Pons (tissue), 1 donor: ENCODE results near the gene SCG2.
A peak's percentile ranks its signal among the peaks of the same experiment; 100 is the strongest.
"Not testable (repeated sequence)": the region's sequence is repeated elsewhere in the genome, so short reads cannot be mapped to it uniquely, and the experiment has no call there.

ENCODE experiments used
- DNase-seq: peaks from one replicate; pipeline ENCODE4 v3.0.0-alpha.2; 2016; ENCODE audit warnings: low spot score

Gene SCG2

DNA sequence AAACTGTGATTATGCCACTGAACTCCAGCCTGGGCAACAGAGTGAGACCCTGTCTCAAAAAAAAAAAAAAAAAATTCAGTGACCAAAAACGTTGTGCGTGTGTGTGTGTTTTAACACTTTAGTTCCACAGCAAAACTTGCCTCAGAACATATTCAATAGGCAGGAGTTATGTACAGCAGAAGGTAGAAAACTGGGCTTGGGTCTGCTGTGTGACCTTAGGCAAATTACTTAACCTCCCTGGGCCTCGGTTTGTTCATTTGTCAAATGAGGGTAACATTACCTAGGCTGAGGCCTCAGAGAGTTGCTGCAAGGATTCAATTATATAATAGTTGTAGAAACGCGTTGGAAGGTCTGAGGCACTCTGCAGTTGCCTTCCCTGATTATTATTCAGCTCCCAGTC, 10.3 kb upstream of the SCG2 start:
- no peak for DNase-seq

DNA sequence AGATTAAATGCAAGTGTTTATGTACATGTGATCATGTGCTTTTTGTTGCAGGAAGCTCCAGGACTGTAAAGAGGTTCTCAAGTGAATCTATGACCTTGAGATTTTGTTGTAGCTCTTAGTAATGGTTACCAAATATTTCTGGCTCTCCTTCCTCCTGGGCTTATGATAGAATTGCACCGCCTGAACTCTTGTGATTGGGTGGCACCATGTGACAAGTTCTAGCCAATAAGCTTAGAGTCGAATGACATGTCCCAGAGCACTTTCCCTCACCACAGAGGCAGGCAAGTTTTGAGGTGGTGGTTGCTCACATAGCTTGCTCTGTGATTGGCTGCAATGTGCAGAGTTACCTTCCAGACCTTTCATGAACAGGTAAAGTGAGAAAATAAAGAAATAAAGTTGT, 8.9 kb upstream of the SCG2 start:
- DNase-seq: no peak

- peak; percentile 31 for DNase-seq
These were observed 5.3 kb upstream of the SCG2 start for GRCh38 chr2:223607476-223607875.

DNA sequence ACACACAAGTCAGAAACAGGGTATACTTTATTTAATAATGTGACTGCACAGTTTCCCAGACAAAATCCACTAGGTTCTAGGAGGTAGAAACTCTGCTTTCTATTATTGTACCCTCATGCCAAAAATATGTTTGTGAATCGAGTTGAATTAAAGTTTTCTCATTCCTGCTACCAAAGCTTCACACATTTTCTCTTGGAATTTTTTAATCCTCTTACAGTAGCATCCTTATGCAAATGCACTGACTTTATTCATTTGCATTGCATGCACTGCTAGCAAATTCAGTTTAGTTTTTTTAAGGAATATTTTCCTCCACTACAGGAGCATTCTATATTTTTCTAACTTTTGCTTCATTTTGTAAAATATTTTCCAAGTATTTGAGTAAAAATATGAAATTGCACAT, 4.8 kb upstream of the SCG2 start:
- DNase-seq: no peak

- DNase-seq: no peak
These were observed 2.1 kb upstream of the SCG2 start for GRCh38 chr2:223604231-223604630.

DNA sequence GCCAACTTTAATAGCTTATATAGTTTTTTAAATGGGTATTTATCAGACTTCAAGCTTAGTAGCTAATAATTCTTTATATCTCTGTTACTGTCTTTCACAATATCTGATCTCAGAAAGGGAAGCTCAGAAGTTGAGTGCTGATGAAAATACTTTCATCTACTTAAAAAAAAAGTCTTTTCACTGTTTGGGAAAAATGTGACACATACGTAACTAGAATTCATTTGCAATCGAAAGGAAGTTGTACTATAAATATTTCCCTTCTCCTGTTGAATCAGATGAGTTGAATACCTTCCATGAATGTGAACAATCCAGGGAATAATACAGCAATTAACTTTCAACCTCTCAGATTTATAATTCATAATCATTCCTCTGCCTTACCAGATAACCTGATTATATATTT, 811 bp upstream of the SCG2 start:
- DNase-seq: no peak

DNA sequence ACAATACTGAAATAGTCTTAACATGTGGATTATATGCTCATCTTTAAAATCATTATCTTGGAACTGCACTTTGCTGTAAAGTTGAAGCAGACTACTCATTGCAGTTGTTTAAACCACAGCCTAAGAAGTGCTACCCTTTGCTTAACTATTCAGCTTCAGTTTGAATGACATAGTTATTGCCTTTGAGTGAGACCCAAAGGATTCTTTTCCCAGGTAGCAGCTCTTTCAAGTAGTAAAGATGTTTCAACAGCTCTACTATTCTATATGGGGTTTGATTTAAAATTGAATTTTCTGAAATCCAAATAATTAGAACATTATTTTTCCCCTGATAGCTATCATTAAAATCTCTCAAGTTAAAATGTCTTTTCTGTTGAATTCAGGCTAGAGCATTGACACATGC, 1.1 kb downstream of the SCG2 start:
- no peak for DNase-seq

DNA sequence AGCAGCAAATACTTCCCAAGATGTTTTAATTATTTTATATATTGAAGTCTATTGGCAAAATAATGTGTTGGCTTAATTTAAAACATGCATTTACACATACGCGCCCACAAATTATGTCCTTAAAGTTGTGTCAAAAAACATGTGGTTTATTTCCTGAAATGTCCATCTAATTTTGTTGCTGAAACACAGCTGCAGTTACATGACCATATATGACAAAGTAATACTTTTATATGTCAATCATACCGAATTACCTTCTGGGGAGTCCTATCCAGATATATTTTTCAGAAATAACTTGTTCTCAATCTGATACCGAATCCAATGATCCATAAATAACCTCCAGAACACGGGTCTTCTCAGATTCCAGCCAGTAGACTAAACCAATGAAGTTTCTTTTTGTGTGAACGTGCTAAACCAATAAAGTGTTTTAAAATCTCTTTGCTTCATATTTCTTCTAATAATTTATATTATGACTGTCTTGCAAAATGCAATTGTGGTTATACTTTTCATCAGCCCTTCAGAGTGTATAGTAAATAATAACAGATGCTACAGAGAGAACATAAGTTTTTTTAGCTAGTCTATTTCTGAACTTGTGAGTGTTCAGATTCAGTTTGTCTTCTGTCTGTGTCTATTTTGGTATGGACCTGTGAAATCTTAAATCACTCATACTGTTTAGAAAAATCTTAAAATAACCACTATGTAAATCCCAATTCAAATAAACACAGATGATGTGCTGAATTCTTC, 2.4 kb downstream of the SCG2 start:
- no peak for DNase-seq

GRCh38 chr2:223598994-223599639, 3.0 kb downstream of the SCG2 start:
- DNase-seq: no peak

GRCh38 chr2:223597076-223597475, 5.1 kb downstream of the SCG2 start:
- DNase-seq: no peak

DNA sequence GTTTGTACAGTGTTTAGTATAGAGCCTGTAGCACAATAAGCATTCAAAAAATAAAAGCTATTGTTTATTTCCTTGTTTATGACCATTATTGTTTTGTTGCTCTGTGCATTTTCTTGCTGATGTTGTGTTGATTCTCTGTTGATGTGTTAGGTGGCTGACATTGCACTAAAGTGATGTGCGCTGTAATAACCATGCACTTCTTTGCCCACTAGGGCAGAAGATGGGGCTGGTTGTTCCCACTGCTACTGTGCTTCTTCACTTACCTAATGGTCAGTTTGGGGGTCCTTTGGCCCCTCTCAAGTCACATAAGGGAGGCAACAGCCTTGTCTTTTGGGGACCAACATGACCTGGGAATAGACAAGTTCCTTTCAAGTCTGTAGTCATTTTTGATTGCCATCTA, 6.0 kb downstream of the SCG2 start:
- no peak for DNase-seq

DNA sequence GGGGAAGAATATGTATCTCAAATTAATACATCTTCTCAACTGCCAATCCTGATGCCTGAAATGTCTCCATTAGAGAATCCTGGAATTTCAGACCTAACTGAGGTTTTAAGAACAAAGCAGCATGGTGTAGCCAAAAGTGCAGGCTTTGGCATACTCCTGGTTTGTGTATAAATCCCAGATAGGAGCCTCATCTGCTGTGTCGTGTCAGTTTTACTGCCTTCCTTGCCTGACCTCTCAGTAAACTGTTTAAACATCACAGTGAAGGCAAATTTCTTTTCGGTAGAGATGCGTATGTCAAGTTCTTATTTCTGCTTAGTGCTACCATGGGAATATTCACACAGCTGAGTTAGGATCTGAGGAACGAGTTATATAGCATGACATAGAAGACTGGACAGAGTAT, 7.3 kb downstream of the SCG2 start:
- DNase-seq: no peak

- no peak for DNase-seq
These were observed 7.9 kb downstream of the SCG2 start for GRCh38 chr2:223594259-223594658.

DNA sequence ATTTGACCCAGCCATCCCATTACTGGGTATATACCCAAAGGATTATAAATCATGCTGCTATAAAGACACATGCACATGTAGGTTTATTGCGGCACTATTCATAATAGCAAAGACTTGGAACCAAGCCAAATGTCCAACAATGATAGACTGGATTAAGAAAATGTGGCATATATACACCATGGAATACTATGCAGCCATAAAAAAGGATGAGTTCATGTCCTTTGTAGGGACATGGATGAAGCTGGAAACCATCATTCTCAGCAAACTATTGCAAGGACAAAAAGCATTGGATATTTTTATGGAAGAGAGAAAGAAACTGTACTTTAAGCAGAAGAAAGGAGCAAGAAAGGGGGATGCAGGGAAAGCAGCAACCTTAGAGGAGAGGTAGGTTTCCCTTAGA, 9.5 kb downstream of the SCG2 start:
- not testable (repeated sequence) for DNase-seq

DNA sequence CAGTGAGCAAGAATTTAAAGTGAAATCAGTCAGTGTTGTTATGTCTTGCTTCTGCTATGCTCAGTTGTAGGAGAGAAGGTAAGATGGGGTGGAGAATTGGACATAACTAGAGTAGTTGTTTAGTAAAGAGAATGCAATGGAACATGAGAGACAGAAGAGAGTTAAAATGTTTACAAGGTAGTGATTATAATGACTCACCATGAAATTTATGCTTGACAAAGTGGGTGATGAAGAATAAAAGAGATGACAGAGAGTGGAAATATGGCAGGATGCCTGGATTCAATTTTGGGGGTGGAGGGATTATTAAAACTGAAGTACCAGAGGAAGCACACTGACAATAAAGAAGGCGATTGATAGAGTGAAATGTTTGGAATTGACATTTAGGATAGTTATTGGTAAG, 10.6 kb downstream of the SCG2 start:
- no peak for DNase-seq

GRCh38 chr2:223590964-223591363, 11.2 kb downstream of the SCG2 start:
- no peak for DNase-seq

DNA sequence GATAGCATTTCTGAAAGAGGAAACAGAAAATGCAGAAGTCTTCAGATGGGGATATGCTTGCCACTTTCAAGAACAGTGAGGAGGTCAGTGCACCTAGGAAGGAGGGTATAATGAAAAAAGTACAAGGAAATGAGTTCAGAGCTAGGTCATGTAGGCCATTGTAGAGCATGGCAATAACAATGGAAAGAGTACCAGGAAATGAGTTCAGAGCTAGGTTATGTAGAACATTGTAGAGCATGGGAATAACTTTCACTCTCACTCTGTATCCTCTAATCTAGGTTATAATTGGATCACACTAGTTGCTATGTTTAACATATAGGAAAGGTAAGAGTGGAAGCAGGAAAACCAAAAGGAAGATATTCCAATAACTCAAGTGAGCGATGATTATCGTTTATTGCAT, 12.3 kb downstream of the SCG2 start:
- no peak for DNase-seq

GRCh38 chr2:223588251-223588650, 13.9 kb downstream of the SCG2 start:
- DNase-seq: no peak

GRCh38 chr2:223587301-223587700, 14.9 kb downstream of the SCG2 start:
- no peak for DNase-seq

DNA sequence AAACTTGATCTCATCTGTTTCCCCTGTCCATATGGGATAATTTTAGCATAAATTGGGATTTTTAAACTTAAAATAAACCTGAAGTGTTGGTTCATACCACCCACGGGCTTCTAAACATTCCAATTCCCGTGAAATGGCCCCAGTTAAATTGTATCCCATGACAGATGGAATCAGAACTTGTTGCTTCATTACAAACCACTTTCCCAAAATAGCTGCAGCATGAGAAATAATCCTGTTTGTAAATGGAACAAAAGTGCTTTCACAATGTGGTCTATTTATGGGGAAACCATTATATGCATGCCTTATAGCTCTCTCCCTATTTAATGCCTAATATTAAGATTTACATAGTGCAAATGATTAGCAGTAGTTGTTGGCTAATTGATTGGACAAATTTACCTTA, 15.9 kb downstream of the SCG2 start:
- no peak for DNase-seq

- no peak for DNase-seq
These were observed 16.5 kb downstream of the SCG2 start for GRCh38 chr2:223585666-223586065.

DNA sequence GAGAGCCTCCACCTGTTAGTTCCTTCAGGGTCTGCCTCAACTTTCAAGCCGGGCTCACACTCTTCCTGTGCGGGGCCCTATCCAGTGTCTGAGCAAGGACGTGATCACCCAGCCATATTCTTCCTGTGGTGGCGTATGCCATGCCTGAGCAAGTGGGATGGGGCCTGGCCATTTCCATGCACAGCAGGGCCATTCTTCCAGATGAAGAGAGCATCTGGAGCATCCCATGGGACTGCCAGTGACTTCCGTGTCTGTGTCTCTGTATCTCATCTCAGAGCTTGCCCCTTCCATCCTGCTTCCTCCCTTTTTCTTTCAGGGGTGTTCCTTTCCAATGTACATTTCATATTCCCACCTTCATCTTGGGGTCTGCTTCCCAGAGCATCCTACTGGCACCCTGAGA, 20.2 kb downstream of the SCG2 start:
- no peak for DNase-seq

DNA sequence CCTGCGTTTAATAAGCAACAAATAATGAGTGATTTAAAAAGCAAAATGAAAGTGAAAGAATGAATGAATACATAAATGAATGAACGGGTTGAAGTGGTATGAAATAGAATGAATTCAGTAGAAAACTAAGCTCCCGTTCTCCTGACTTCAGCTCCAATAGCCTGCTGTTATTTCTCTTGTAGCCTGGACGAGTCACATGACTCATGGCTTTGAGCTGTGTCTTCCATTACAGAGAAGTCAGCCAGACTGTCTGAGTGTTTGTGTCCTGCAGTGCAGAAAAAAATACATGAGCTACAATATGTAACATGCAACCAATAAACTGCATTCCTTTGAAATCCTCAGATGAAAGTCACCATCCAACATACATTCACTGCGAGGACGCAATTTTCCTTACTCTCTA, 21.2 kb downstream of the SCG2 start:
- DNase-seq: peak; percentile 78

DNA sequence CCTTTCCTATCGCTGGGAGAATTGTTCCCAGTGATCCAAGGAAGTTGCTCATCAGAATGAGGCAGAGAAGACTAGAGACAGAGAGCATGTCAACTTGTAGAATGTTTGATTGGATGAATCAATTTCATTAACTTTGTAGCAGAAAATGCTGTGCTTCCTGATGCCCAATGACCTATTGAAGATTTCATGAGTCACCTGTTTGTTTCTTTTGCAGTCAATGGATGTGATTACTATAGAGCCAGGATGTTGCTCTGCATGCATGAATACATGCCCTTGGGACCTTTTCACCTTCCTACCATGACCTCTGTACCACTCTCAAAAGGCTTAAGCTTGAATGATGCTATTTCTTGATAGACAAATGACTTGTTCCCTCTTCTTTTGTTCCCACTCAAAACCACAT, 23.3 kb downstream of the SCG2 start:
- DNase-seq: no peak
